Glutamatergic neuron (in vitro differentiated cells): ENCODE data around the gene ADSS1. TPM values are rescaled to one million over a fixed set of nuclear protein-coding genes. Genes with fewer than 3 reads are reported as not detected.

Experiments used
- DNase-seq: peaks from one replicate; pipeline ENCODE4 v3.0.0; 2022
- H3K27ac Mint-ChIP-seq: one replicate; pipeline ENCODE4 v1.8.0; 2020; ENCODE audit warnings: mild to moderate bottlenecking, mixed read lengths, inconsistent platforms; ENCODE audit not compliant: unreplicated experiment
- H3K27me3 Mint-ChIP-seq: one replicate; pipeline ENCODE4 v1.8.0; 2020; ENCODE audit warnings: mild to moderate bottlenecking, moderate library complexity, mixed read lengths, inconsistent platforms; ENCODE audit not compliant: unreplicated experiment
- H3K36me3 Mint-ChIP-seq: one replicate; pipeline ENCODE4 v1.8.0; 2020; ENCODE audit warnings: mild to moderate bottlenecking, mixed read lengths, inconsistent platforms; ENCODE audit not compliant: unreplicated experiment
- H3K4me1 Mint-ChIP-seq: one replicate; pipeline ENCODE4 v1.8.0; 2020; ENCODE audit warnings: mild to moderate bottlenecking, low read depth, mixed read lengths, inconsistent platforms; ENCODE audit not compliant: unreplicated experiment
- H3K4me3 Mint-ChIP-seq: one replicate; pipeline ENCODE4 v1.8.0; 2020; ENCODE audit warnings: mild to moderate bottlenecking, mixed read lengths, inconsistent platforms; ENCODE audit not compliant: unreplicated experiment
- H3K9me3 Mint-ChIP-seq: one replicate; pipeline ENCODE4 v1.8.0; 2020; ENCODE audit warnings: mild to moderate bottlenecking, moderate library complexity, mixed read lengths, inconsistent platforms; ENCODE audit not compliant: unreplicated experiment
- CTCF ChIP-seq: fragments of 200-600 bp; sonication (generic); IDR thresholded peaks from one replicate; pipeline ENCODE4 v1.5.0; 2021; ENCODE audit not compliant: partially characterized antibody, unreplicated experiment
- total RNA-seq: library from RNA; stranded (reverse); fragmentation: NEBNext Ultra II Directional; extraction: Animal tissue kit (Norgen Biotek cat#: 25700); gene quantifications from one replicate; pipeline ENCODE4 v1.2.1, GENCODE V29; 2021; ENCODE audit not compliant: unreplicated experiment

Gene ADSS1
- total RNA-seq, 1 donor from 2014 or later, result 45.1 TPM

- H3K9me3 Mint-ChIP-seq, result peaks cover 4% of the 10 kb centered on the region
- peaks cover 11% of the 10 kb centered on the region for H3K4me1 Mint-ChIP-seq
- H3K4me3 Mint-ChIP-seq, result no peak overlapping the region
- no peak overlapping the region for H3K27ac Mint-ChIP-seq
- peaks cover 7% of the 10 kb centered on the region for H3K27me3 Mint-ChIP-seq
- TF ChIP-seq CTCF, result no peak
- no peaks in the 10 kb centered on the region for H3K36me3 Mint-ChIP-seq
- no peak for DNase-seq
Measured at GRCh38 chr14:104743461-104744380, 19.7 kb downstream of the ADSS1 start.

- Mint-ChIP-seq H3K27ac (no peak overlapping the region), H3K36me3 (no peaks in the 10 kb centered on the region), H3K4me3 (no peak overlapping the region), H3K27me3 (peaks cover 7% of the 10 kb centered on the region), H3K9me3 (peaks cover 6% of the 10 kb centered on the region), H3K4me1 (peaks cover 14% of the 10 kb centered on the region)
- TF ChIP-seq CTCF, result no peak
- no peak for DNase-seq
Measured at GRCh38 chr14:104744484-104744883, 20.5 kb downstream of the ADSS1 start.

- Mint-ChIP-seq H3K36me3 (no peaks in the 10 kb centered on the region), H3K4me3 (no peak overlapping the region), H3K27ac (no peak overlapping the region), H3K4me1 (peaks cover 14% of the 10 kb centered on the region), H3K27me3 (peaks cover 4% of the 10 kb centered on the region), H3K9me3 (peaks cover 2% of the 10 kb centered on the region)
- no peak for DNase-seq
- no peak for TF ChIP-seq CTCF
Measured at GRCh38 chr14:104745431-104745830, 21.4 kb downstream of the ADSS1 start.

- Mint-ChIP-seq H3K4me3 (no peak overlapping the region), H3K4me1 (peaks cover 14% of the 10 kb centered on the region), H3K27ac (no peak overlapping the region), H3K27me3 (peaks cover 6% of the 10 kb centered on the region), H3K9me3 (peaks cover 3% of the 10 kb centered on the region), H3K36me3 (no peaks in the 10 kb centered on the region)
- no peak for TF ChIP-seq CTCF
- no peak for DNase-seq
Measured at GRCh38 chr14:104746071-104746545, 22.1 kb downstream of the ADSS1 start.

GRCh38 chr14:104746934-104747481 lies 23.0 kb downstream of the ADSS1 start:
- Mint-ChIP-seq H3K27ac (no peak overlapping the region), H3K9me3 (peaks cover 3% of the 10 kb centered on the region), H3K4me3 (no peak overlapping the region), H3K27me3 (peaks cover 6% of the 10 kb centered on the region), H3K4me1 (peaks cover 14% of the 10 kb centered on the region), H3K36me3 (no peaks in the 10 kb centered on the region)
- no peak for TF ChIP-seq CTCF
- DNase-seq, result no peak
